ENCODE data around the gene TPCN2. TPM values are rescaled to one million over a fixed set of nuclear protein-coding genes. Genes with fewer than 3 reads are reported as not detected.

The TPCN2 gene
- total RNA-seq, 6 donors from 2014 or later, result 12.5 to 61.8 (median 18.8) TPM

- ATAC-seq (ENCODE audit: low FRiP score in 2 of 2) (no peak), DNase-seq (peak in 1 of 2 donors; percentile 68)
- peaks cover 21 to 28% (median 23%) of the 10 kb centered on the region in 4 donors for H3K4me1 ChIP-seq
- no peak overlapping the region for H3K4me3 ChIP-seq
- H3K36me3 ChIP-seq, result no peaks in the 10 kb centered on the region
- H3K9me3 ChIP-seq, result no peaks in the 10 kb centered on the region
- H3K27me3 ChIP-seq, result no peaks in the 10 kb centered on the region
- WGBS, 2 donors, result 30 to 47% methylated on average over 12 of the region's 18 CpGs
- TF ChIP-seq, protein P1, sequence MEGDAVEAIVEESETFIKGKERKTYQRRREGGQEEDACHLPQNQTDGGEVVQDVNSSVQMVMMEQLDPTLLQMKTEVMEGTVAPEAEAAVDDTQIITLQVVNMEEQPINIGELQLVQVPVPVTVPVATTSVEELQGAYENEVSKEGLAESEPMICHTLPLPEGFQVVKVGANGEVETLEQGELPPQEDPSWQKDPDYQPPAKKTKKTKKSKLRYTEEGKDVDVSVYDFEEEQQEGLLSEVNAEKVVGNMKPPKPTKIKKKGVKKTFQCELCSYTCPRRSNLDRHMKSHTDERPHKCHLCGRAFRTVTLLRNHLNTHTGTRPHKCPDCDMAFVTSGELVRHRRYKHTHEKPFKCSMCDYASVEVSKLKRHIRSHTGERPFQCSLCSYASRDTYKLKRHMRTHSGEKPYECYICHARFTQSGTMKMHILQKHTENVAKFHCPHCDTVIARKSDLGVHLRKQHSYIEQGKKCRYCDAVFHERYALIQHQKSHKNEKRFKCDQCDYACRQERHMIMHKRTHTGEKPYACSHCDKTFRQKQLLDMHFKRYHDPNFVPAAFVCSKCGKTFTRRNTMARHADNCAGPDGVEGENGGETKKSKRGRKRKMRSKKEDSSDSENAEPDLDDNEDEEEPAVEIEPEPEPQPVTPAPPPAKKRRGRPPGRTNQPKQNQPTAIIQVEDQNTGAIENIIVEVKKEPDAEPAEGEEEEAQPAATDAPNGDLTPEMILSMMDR (IDR thresholded peaks at IDR 0.05), result no peak
- TF ChIP-seq EP300 (IDR thresholded peaks at IDR 0.05) (no peak), POLR2A (IDR thresholded peaks at IDR 0.05) (no peak), POLR2AphosphoS5 (IDR thresholded peaks at IDR 0.05) (no peak)
- H3K27ac ChIP-seq, result no peak overlapping the region
Measured at GRCh38 chr11:69105461-69106030, 56.8 kb downstream of the TPCN2 start.

GRCh38 chr11:69106031-69106811 is 57.5 kb downstream of the TPCN2 start:
- DNase-seq (peak; percentile 73 to 85), ATAC-seq (ENCODE audit: low FRiP score in 2 of 2) (peak in 1 of 2 donors; percentile 45)
- Histone ChIP-seq H3K27me3 (no peaks in the 10 kb centered on the region), H3K4me3 (no peak overlapping the region), H3K9me3 (no peaks in the 10 kb centered on the region), H3K27ac (peak overlapping the region in 3 of 4 donors; percentile 14 to 75 (median 24)), H3K36me3 (no peaks in the 10 kb centered on the region), H3K4me1 (peaks cover 21 to 28% (median 23%) of the 10 kb centered on the region in 4 donors)
- 57 to 63% methylated on average over 12 to 23 of the region's 23 CpGs for WGBS, 2 donors
- TF ChIP-seq EP300 (IDR thresholded peaks at IDR 0.05), result no peak

DNA sequence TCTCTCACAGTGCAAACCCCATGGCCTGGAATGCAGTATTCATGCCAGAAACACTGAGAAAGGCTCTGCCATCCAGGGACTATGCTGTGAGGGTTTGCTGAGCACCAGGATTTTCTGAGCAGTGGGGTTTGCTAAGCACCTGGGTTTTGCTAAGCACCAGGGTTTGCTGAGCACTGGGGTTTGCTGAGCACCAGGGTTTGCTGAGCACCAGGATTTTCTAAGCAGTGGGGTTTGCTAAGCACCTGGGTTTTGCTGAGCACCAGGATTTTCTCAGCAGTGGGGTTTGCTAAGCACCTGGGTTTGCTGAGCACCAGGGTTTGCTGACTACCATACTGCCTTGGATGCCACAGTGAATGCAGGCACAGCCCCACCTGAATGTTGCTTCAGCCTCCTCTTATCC is 58.7 kb downstream of the TPCN2 start:
- H3K36me3 ChIP-seq, result no peaks in the 10 kb centered on the region
- no peak overlapping the region for H3K27ac ChIP-seq
- DNase-seq, result no peak
- no peak for ATAC-seq (ENCODE audit: low FRiP score in 2 of 2)
- peaks cover 17 to 21% (median 19%) of the 10 kb centered on the region in 4 donors for H3K4me1 ChIP-seq
- no peaks in the 10 kb centered on the region for H3K9me3 ChIP-seq
- H3K4me3 ChIP-seq, result no peak overlapping the region
- H3K27me3 ChIP-seq, result no peaks in the 10 kb centered on the region
- no peak for TF ChIP-seq POLR2AphosphoS5 (IDR thresholded peaks at IDR 0.05)
- TF ChIP-seq POLR2A (IDR thresholded peaks at IDR 0.05), result no peak
- TF ChIP-seq EP300 (IDR thresholded peaks at IDR 0.05), result no peak
- TF ChIP-seq, protein P1 (IDR thresholded peaks at IDR 0.05), result no peak

GRCh38 chr11:69108030-69108429 is 59.3 kb downstream of the TPCN2 start:
- H3K27ac ChIP-seq, result no peak overlapping the region
- ATAC-seq (ENCODE audit: low FRiP score in 2 of 2) (no peak), DNase-seq (peak in 1 of 2 donors; percentile 52)
- H3K4me1 ChIP-seq, result peaks cover 17 to 21% (median 19%) of the 10 kb centered on the region in 4 donors
- no peaks in the 10 kb centered on the region for H3K27me3 ChIP-seq
- H3K4me3 ChIP-seq, result no peak overlapping the region
- 97% methylated on average over 7 of the region's 7 CpGs for WGBS, 2 donors
- no peak for TF ChIP-seq POLR2AphosphoS5 (IDR thresholded peaks at IDR 0.05)
- TF ChIP-seq, protein P1 (IDR thresholded peaks at IDR 0.05), result no peak
- TF ChIP-seq EP300 (IDR thresholded peaks at IDR 0.05), result no peak
- TF ChIP-seq POLR2A (IDR thresholded peaks at IDR 0.05), result no peak
- no peaks in the 10 kb centered on the region for H3K36me3 ChIP-seq
- H3K9me3 ChIP-seq, result no peaks in the 10 kb centered on the region

- 92 to 93% methylated on average over 5 of the region's 5 CpGs for WGBS, 2 donors
- H3K36me3 ChIP-seq, result no peaks in the 10 kb centered on the region
- no peak for DNase-seq
Measured at GRCh38 chr11:69108559-69108958, 59.8 kb downstream of the TPCN2 start.

More at GRCh38 chr11:69108559-69108958, 59.8 kb downstream of the TPCN2 start:
- Histone ChIP-seq H3K27ac (no peak overlapping the region), H3K9me3 (no peaks in the 10 kb centered on the region), H3K4me1 (peaks cover 17 to 21% (median 19%) of the 10 kb centered on the region in 4 donors), H3K4me3 (no peak overlapping the region), H3K27me3 (no peaks in the 10 kb centered on the region)
- ATAC-seq (ENCODE audit: low FRiP score in 2 of 2), result no peak
- TF ChIP-seq POLR2A (IDR thresholded peaks at IDR 0.05) (no peak), EP300 (IDR thresholded peaks at IDR 0.05) (no peak), POLR2AphosphoS5 (IDR thresholded peaks at IDR 0.05) (no peak)
- TF ChIP-seq, protein P1 (IDR thresholded peaks at IDR 0.05), result no peak

All from upper lobe of left lung (tissue), 6 donors.